Right lobe of liver (tissue), 6 donors: ENCODE results near the gene NPM1. TPM values are rescaled to one million over a fixed set of nuclear protein-coding genes. Genes with fewer than 3 reads are reported as not detected.

ENCODE experiments used
- ATAC-seq, 4 donors: fragments of 200-7000 bp; cut with Tn5 transposase; one replicate each; pipeline ENCODE4 v1.9.1; 2020; ENCODE audit warnings: mild to moderate bottlenecking in 4 of 4, moderate library complexity in 4 of 4
- DNase-seq, 3 donors: peaks; one replicate each; pipeline ENCODE4 v3.0.0-alpha.2; 2020
- H3K27ac ChIP-seq, 3 donors: fragments of 200-600 bp; one replicate each; pipeline ENCODE4 v1.8.0; 2022
- H3K27me3 ChIP-seq, 2 donors: fragments of 200-600 bp; one replicate each; pipeline ENCODE4 v1.8.0; 2022
- H3K36me3 ChIP-seq, 4 donors: fragments of 200-600 bp; sonication (generic) in 1 of 4; one replicate each; pipeline versions ENCODE4 v1.5.1 to v1.8.0; 2017 to 2022; ENCODE audit warnings: control low read depth in 1 of 4
- H3K4me1 ChIP-seq, 4 donors: fragments of 200-600 bp; sonication (generic) in 1 of 4; one replicate each; pipeline versions ENCODE4 v1.5.1 to v1.8.0; 2017 to 2022; ENCODE audit warnings: control low read depth in 1 of 4
- H3K4me3 ChIP-seq, 3 donors: fragments of 200-600 bp; one replicate each; pipeline ENCODE4 v1.8.0; 2022
- H3K9me3 ChIP-seq, 4 donors: fragments of 200-600 bp; sonication (generic) in 1 of 4; one replicate each; pipeline versions ENCODE4 v1.5.1 to v1.8.0; 2017 to 2022; ENCODE audit warnings: control low read depth in 1 of 4
- POLR2A ChIP-seq: fragments of 450-650 bp; IDR thresholded peaks from one replicate; pipeline ENCODE4 v1.6.1; 2017; ENCODE audit warnings: antibody characterized with exemption, mild to moderate bottlenecking
- WGBS: methylation state at CpG from one replicate; pipeline ENCODE4 v1.1.6; 2018; ENCODE audit warnings: low coverage, low lambda C conversion rate; ENCODE audit not compliant: insufficient coverage; ENCODE audit errors: missing lambda C conversion rate; 5-methylcytosine and 5-hydroxymethylcytosine counted together
- intact Hi-C, 2 donors: fragments of 100-400 bp; cut with DNase I; formaldehyde crosslinking; loops; one replicate each; pipeline versions ENCODE4 v1.11.2 to v1.14.1; 2022
- total RNA-seq, 6 experiments: library from RNA; depleted of rRNA in 2 of 6; stranded (reverse); fragments of >200 nt in 2 of 6; fragmentation: NEBNext Ultra II Directional in 3 of 6; extraction: Animal tissue kit (Norgen Biotek cat#: 25700) in 3 of 6; gene quantifications; one replicate each; pipeline versions ENCODE4 v1.1.0 to v1.2.4, GENCODE V29; 2016 to 2023
- TF ChIP-seq, protein P1 (sequence below), 4 donors: fragments of 200-600 bp in 3 of 4; fragments of 450-650 bp in 1 of 4; IDR thresholded peaks; one replicate each; pipeline versions ENCODE4 v1.5.1 to v1.8.0; 2016 to 2022; ENCODE audit warnings: antibody characterized with exemption in 4 of 4, mild to moderate bottlenecking in 2 of 4
- donor health status: DM: no; HTN: yes; CAD: no.
- donor health status: DM: no; HTN: no; CAD: no.
- donor health status: DM: no; HTN: no; CAD: no.
- donor health status: DM: no; HTN: yes; CAD: no.
- donor health status: DM: no; HTN: yes; CAD: no.

NPM1 gene
- total RNA-seq, 6 experiments from 2014 or later: 196 to 310 (median 258) TPM

GRCh38 chr5:171453988-171454387, 66.3 kb downstream of the NPM1 start:
- intact Hi-C loops: no loop called here
- ATAC-seq: no peak
- no peak for DNase-seq
- no peaks in the 10 kb centered on the region for H3K4me1 ChIP-seq
- no peaks in the 10 kb centered on the region for H3K36me3 ChIP-seq
- H3K9me3 ChIP-seq: no peaks in the 10 kb centered on the region
- WGBS: 86% methylated on average over 2 of the region's 2 CpGs
- H3K27me3 ChIP-seq: no peaks in the 10 kb centered on the region
- H3K4me3 ChIP-seq: no peak overlapping the region
- H3K27ac ChIP-seq: no peak overlapping the region
- TF ChIP-seq, protein P1, sequence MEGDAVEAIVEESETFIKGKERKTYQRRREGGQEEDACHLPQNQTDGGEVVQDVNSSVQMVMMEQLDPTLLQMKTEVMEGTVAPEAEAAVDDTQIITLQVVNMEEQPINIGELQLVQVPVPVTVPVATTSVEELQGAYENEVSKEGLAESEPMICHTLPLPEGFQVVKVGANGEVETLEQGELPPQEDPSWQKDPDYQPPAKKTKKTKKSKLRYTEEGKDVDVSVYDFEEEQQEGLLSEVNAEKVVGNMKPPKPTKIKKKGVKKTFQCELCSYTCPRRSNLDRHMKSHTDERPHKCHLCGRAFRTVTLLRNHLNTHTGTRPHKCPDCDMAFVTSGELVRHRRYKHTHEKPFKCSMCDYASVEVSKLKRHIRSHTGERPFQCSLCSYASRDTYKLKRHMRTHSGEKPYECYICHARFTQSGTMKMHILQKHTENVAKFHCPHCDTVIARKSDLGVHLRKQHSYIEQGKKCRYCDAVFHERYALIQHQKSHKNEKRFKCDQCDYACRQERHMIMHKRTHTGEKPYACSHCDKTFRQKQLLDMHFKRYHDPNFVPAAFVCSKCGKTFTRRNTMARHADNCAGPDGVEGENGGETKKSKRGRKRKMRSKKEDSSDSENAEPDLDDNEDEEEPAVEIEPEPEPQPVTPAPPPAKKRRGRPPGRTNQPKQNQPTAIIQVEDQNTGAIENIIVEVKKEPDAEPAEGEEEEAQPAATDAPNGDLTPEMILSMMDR (IDR thresholded peaks at IDR 0.05): no peak
- no peak for TF ChIP-seq POLR2A

- intact Hi-C loops: no loop called here
- H3K4me1 ChIP-seq: no peaks in the 10 kb centered on the region
- H3K36me3 ChIP-seq: no peaks in the 10 kb centered on the region
- ATAC-seq: no peak
- H3K9me3 ChIP-seq: no peaks in the 10 kb centered on the region
- peak in 1 of 3 donors; percentile 23 for DNase-seq
- TF ChIP-seq POLR2A: no peak
- TF ChIP-seq, protein P1 (IDR thresholded peaks at IDR 0.05): no peak
- WGBS: 49% methylated on average over 6 of the region's 10 CpGs
- H3K27me3 ChIP-seq: no peaks in the 10 kb centered on the region
- H3K27ac ChIP-seq: no peak overlapping the region
- no peak overlapping the region for H3K4me3 ChIP-seq
These were observed 66.9 kb downstream of the NPM1 start for GRCh38 chr5:171454549-171454948.

DNA sequence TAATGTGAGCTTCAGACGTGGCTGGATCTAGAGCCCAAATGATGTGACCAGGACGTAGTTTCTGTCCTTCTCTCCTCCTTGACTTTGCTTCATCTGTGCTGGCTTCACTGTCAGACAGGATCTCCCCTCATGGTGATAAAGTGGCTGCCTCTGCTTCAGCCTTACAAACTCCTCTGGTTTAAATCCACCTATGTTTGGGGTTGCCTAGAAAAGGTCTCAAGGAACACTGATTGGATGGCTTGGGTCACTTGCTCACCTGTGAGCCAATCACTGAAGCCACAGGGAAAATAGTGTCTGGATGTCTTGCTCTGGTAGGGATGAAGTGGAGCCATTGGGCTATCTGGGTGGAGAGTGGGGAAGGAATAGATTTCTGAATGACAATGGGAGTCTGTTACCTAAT, 67.9 kb downstream of the NPM1 start:
- H3K36me3 ChIP-seq: no peaks in the 10 kb centered on the region
- DNase-seq: no peak
- no peak overlapping the region for H3K27ac ChIP-seq
- no peak for ATAC-seq
- TF ChIP-seq, protein P1 (IDR thresholded peaks at IDR 0.05): no peak
- TF ChIP-seq POLR2A: no peak
- no peaks in the 10 kb centered on the region for H3K9me3 ChIP-seq
- H3K4me1 ChIP-seq: no peaks in the 10 kb centered on the region
- WGBS: 81% methylated on average over 2 of the region's 2 CpGs
- no peak overlapping the region for H3K4me3 ChIP-seq
- intact Hi-C loops: no loop called here
- H3K27me3 ChIP-seq: no peaks in the 10 kb centered on the region

DNA sequence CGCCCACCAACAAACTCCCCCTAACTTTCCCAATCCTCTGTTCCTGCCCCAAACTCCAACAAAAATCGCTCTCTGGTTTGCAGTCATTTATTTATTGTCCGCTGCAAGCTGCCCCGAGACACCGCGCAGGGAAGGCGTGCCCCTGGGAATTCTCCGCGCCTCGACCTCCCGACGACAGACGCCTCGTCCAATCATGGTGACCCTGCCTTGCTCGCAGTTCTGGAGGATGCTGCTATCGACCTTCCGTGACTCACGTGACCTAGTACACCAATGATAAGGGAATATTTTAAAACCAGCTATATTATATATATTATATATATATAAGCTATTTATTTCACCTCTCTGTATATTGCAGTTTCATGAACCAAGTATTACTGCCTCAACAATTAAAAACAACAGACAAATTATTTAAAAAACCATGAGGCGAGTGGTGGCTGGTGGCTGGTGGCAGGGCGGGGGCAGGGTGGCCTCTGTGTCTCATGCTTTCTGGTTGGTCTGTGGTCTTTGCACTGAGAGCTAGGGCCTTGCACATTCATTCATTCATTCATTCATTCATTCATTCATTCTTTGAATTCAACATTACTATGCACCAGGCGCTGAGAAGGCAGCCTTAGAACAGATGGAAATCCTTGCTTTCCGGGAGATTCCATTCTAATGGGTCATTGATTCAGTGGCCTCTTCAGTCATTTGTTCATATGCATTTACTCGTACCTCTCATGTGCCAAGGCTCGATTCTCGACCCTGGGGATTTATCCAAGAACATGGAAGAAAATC, 69.7 kb downstream of the NPM1 start:
- no peak for DNase-seq
- no peaks in the 10 kb centered on the region for H3K9me3 ChIP-seq
- H3K4me1 ChIP-seq: no peaks in the 10 kb centered on the region
- TF ChIP-seq, protein P1 (IDR thresholded peaks at IDR 0.05): no peak
- no peak for TF ChIP-seq POLR2A
- H3K36me3 ChIP-seq: no peaks in the 10 kb centered on the region
- intact Hi-C loops: no loop called here
- H3K27me3 ChIP-seq: no peaks in the 10 kb centered on the region
- H3K27ac ChIP-seq: no peak overlapping the region
- H3K4me3 ChIP-seq: no peak overlapping the region
- WGBS: 81% methylated on average over 13 of the region's 25 CpGs
- no peak for ATAC-seq
